B cell (primary cell): ENCODE results near the gene SUGCT. TPM values are rescaled to one million over a fixed set of nuclear protein-coding genes. Genes with fewer than 3 reads are reported as not detected.

Experiments used
- ATAC-seq: fragments of 200-7000 bp; cut with Tn5 transposase; one replicate; pipeline ENCODE4 v1.10.0; 2021; ENCODE audit warnings: low read depth, mild to moderate bottlenecking, moderate number of reproducible peaks, moderate library complexity
- CTCF ChIA-PET: fragments of 350-600 bp; sonication (Branson Sonifier 250); formaldehyde crosslinking; loops from one replicate; lab custom pipeline; 2021; ENCODE audit warnings: antibody characterized with exemption, inconsistent platforms; lab: Charles Lee
- POLR2A ChIA-PET: fragments of 350-600 bp; sonication (Branson Sonifier 250); formaldehyde crosslinking; loops from one replicate; lab custom pipeline; 2021; ENCODE audit warnings: antibody characterized with exemption; lab: Charles Lee
- DNase-seq: peaks from one replicate; pipeline ENCODE4 v3.0.0; 2013
- H2AFZ ChIP-seq: 2 replicates; pipeline ENCODE4 v1.6.1; 2012; ENCODE audit warnings: mild to moderate bottlenecking, low read depth, low read length; ENCODE audit not compliant: insufficient read depth, poor library complexity, severe bottlenecking
- H3K27ac ChIP-seq, 2 donors: 1 replicate in 1 of 2; 2 replicates in 1 of 2; pipeline ENCODE4 v1.5.1; 2012 to 2013; ENCODE audit warnings: low read length in 2 of 2, mild to moderate bottlenecking in 2 of 2, moderate library complexity in 1 of 2
- H3K27me3 ChIP-seq, 4 experiments: fragments of 200-600 bp in 1 of 4; sonication (generic) in 1 of 4; replicated peaks in 1 of 4; 1 replicate in 2 of 4; 2 replicates in 2 of 4; pipeline versions ENCODE4 v1.6.1 to v1.7.0; 2013 to 2016; ENCODE audit warnings: low read length in 3 of 4, mild to moderate bottlenecking in 2 of 4, mixed read lengths in 1 of 4, moderate library complexity in 1 of 4; ENCODE audit not compliant: insufficient read depth in 4 of 4, control insufficient read depth in 3 of 4; ENCODE audit errors: control extremely low read depth in 1 of 4
- H3K36me3 ChIP-seq, 2 experiments: replicated peaks in 1 of 2; 1 replicate in 1 of 2; 2 replicates in 1 of 2; pipeline versions ENCODE4 v1.6.1 to v1.7.1; 2013; ENCODE audit warnings: low read length in 1 of 2; ENCODE audit not compliant: insufficient read depth in 2 of 2, control insufficient read depth in 1 of 2; ENCODE audit errors: control extremely low read depth in 1 of 2, extremely low read depth in 1 of 2
- H3K4me1 ChIP-seq, 2 donors: fragments of 200-600 bp in 1 of 2; sonication (generic) in 1 of 2; 1 replicate in 1 of 2; 2 replicates in 1 of 2; pipeline versions ENCODE4 v1.5.1 to v1.6.1; 2013 to 2017; ENCODE audit warnings: low read length in 2 of 2; ENCODE audit not compliant: control insufficient read depth in 2 of 2, insufficient read depth in 2 of 2
- H3K4me2 ChIP-seq: replicated peaks from 2 replicates; pipeline ENCODE3; 2012; ENCODE audit warnings: mild to moderate bottlenecking, low read depth, low read length; ENCODE audit not compliant: poor library complexity, severe bottlenecking
- H3K4me3 ChIP-seq, 5 experiments: fragments of 200-600 bp in 1 of 5; sonication (generic) in 1 of 5; 1 replicate in 3 of 5; 2 replicates in 2 of 5; pipeline versions ENCODE4 v1.5.1 to v1.7.0; 2011 to 2016; ENCODE audit warnings: low read length in 4 of 5, mild to moderate bottlenecking in 4 of 5, low read depth in 2 of 5, control low read depth in 1 of 5, moderate library complexity in 1 of 5; ENCODE audit not compliant: insufficient read depth in 1 of 5; ENCODE audit errors: control extremely low read depth in 1 of 5, extremely low read depth in 1 of 5
- H3K79me2 ChIP-seq: fragments of 200-600 bp; sonication (generic); one replicate; pipeline ENCODE4 v1.6.0; 2016; ENCODE audit warnings: low read length; ENCODE audit not compliant: control insufficient read depth, insufficient read depth
- H3K9ac ChIP-seq: fragments of 200-600 bp; sonication (generic); 2 replicates; pipeline ENCODE4 v1.6.1; 2017; ENCODE audit warnings: mild to moderate bottlenecking, low read length, moderate library complexity
- H3K9me3 ChIP-seq, 3 donors: one replicate each; pipeline versions ENCODE4 v1.6.1 to v1.7.1; 2013; ENCODE audit warnings: low read length in 2 of 3; ENCODE audit not compliant: control insufficient read depth in 2 of 3, insufficient read depth in 1 of 3; ENCODE audit errors: control extremely low read depth in 1 of 3
- H4K20me1 ChIP-seq: 2 replicates; pipeline ENCODE4 v1.6.0; 2012; ENCODE audit warnings: mild to moderate bottlenecking, low read length; ENCODE audit not compliant: insufficient read depth, control insufficient read depth, poor library complexity, severe bottlenecking
- H3K27ac Mint-ChIP-seq: one replicate; pipeline ENCODE4 v1.8.0; 2021; ENCODE audit warnings: mixed read lengths
- H3K27me3 Mint-ChIP-seq: one replicate; pipeline ENCODE4 v1.8.0; 2021; ENCODE audit warnings: mixed read lengths
- H3K4me1 Mint-ChIP-seq: one replicate; pipeline ENCODE4 v1.8.0; 2021; ENCODE audit warnings: mixed read lengths
- H3K4me3 Mint-ChIP-seq: one replicate; pipeline ENCODE4 v1.8.0; 2021; ENCODE audit warnings: mixed read lengths
- H3K9me3 Mint-ChIP-seq: one replicate; pipeline ENCODE4 v1.8.0; 2022; ENCODE audit warnings: mixed read lengths; ENCODE audit not compliant: insufficient read depth
- EZH2 ChIP-seq: IDR thresholded peaks from 2 replicates; pipeline ENCODE4 v1.6.1; 2012; ENCODE audit warnings: borderline replicate concordance, low read depth, mild to moderate bottlenecking, moderate library complexity, low read length; ENCODE audit not compliant: insufficient read depth, poor library complexity, severe bottlenecking
- WGBS: methylation state at CpG from one replicate; pipeline ENCODE4 v1.1.5; 2013; ENCODE audit warnings: missing lambda C conversion rate; ENCODE audit not compliant: insufficient coverage; 5-methylcytosine and 5-hydroxymethylcytosine counted together
- intact Hi-C: fragments of 100-400 bp; cut with micrococcal nuclease; formaldehyde crosslinking; loops from one replicate; pipeline ENCODE4 v1.10.0; 2022
- polyA plus RNA-seq: library from polyadenylated mRNA; depleted of rRNA; stranded (reverse); fragments of >200 nt; gene quantifications from 2 replicates; pipeline ENCODE4 v1.2.3, GENCODE V29; 2012
- total RNA-seq, 2 donors: library from RNA; stranded (reverse); fragments of 120-200 nt in 1 of 2; gene quantifications; 1 replicate in 1 of 2; 2 replicates in 1 of 2; pipeline versions ENCODE4 v1.2.3 to v1.2.4, GENCODE V29; 2013 to 2022
- TF ChIP-seq, protein P1 (sequence below): fragments of 200-600 bp; IDR thresholded peaks from one replicate; pipeline ENCODE4 v1.8.0; 2022; ENCODE audit warnings: antibody characterized with exemption, mild to moderate bottlenecking

SUGCT gene
- total and polyA plus RNA-seq, 2 donors (not counting 1 experiment from before 2014, with no cell fraction given) = 0.19 to 0.86 TPM

DNA sequence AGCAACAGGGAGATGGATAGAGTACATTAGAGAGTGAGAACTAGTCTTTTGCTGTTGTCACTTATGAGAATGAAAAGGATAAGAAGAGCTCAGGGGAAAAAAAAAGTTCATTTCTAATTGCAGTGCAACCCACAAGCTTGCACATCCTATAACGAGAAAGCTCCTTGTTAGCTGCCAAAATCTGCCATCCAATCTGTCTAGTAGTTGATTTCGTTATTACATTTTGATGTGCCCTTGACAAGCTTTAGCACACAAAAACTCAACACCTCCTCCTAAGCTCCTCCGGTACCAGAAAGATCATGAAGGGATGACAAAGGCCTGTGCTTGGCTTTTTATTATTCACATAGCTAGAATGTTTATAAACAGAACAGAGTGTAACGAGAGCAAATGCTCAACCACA, 519.4 kb downstream of the SUGCT start:
- no peaks in the 10 kb centered on the region for H3K36me3 ChIP-seq
- DNase-seq (no peak), ATAC-seq (no peak)
- ChIA-PET POLR2A (no interaction called here), CTCF (no interaction called here)
- Mint-ChIP-seq H3K9me3 (no peaks in the 10 kb centered on the region), H3K27ac (no peak overlapping the region), H3K4me1 (no peaks in the 10 kb centered on the region), H3K4me3 (no peak overlapping the region), H3K27me3 (peaks cover 5% of the 10 kb centered on the region)
- no peak for TF ChIP-seq EZH2
- TF ChIP-seq, protein P1, sequence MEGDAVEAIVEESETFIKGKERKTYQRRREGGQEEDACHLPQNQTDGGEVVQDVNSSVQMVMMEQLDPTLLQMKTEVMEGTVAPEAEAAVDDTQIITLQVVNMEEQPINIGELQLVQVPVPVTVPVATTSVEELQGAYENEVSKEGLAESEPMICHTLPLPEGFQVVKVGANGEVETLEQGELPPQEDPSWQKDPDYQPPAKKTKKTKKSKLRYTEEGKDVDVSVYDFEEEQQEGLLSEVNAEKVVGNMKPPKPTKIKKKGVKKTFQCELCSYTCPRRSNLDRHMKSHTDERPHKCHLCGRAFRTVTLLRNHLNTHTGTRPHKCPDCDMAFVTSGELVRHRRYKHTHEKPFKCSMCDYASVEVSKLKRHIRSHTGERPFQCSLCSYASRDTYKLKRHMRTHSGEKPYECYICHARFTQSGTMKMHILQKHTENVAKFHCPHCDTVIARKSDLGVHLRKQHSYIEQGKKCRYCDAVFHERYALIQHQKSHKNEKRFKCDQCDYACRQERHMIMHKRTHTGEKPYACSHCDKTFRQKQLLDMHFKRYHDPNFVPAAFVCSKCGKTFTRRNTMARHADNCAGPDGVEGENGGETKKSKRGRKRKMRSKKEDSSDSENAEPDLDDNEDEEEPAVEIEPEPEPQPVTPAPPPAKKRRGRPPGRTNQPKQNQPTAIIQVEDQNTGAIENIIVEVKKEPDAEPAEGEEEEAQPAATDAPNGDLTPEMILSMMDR = no peak
- no peak overlapping the region for H3K4me3 ChIP-seq
- no peaks in the 10 kb centered on the region for H3K4me1 ChIP-seq
- intact Hi-C loops = no loop called here
- no peaks in the 10 kb centered on the region for H3K27me3 ChIP-seq
- no peak overlapping the region for H3K4me2 ChIP-seq
- WGBS = 58% methylated on average over 3 of the region's 4 CpGs
- H4K20me1 ChIP-seq = no peaks in the 10 kb centered on the region
- H2AFZ ChIP-seq = no peak overlapping the region
- no peak overlapping the region for H3K9ac ChIP-seq
- no peaks in the 10 kb centered on the region for H3K9me3 ChIP-seq
- no peaks in the 10 kb centered on the region for H3K79me2 ChIP-seq
- H3K27ac ChIP-seq = no peak overlapping the region

DNA sequence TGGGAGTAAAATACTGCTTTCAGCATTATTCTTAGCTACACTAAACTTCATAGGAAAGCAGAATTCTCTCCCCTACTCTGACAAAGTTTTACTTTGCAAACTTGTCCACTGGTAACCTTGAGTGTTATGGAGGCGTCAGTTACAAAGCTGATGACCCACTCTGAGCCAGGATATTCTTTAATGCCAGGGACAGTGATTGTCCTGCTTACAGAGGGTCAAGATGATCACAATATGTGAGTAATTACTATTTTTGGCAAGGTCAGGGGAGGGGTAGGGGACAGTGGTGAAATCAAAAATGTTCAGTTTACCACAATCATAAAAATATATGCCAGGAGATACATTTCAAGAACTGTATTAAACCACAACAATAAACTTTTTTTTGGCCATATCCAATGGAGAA, 520.6 kb downstream of the SUGCT start:
- intact Hi-C loops = no loop called here
- H3K27me3 ChIP-seq = no peaks in the 10 kb centered on the region

More for the DNA sequence above, 520.6 kb downstream of the SUGCT start:
- ATAC-seq = no peak
- H3K9ac ChIP-seq = no peak overlapping the region
- Mint-ChIP-seq H3K27ac (no peak overlapping the region), H3K27me3 (peaks cover 5% of the 10 kb centered on the region), H3K9me3 (no peaks in the 10 kb centered on the region), H3K4me1 (no peaks in the 10 kb centered on the region), H3K4me3 (no peak overlapping the region)
- no peaks in the 10 kb centered on the region for H3K9me3 ChIP-seq
- no peaks in the 10 kb centered on the region for H4K20me1 ChIP-seq
- no peak overlapping the region for H3K4me2 ChIP-seq
- H3K27ac ChIP-seq = no peak overlapping the region
- no peaks in the 10 kb centered on the region for H3K36me3 ChIP-seq
- H3K79me2 ChIP-seq = no peaks in the 10 kb centered on the region
- WGBS = 100% methylated on average over 1 of the region's 1 CpG
- no peak for TF ChIP-seq EZH2
- TF ChIP-seq, protein P1 = no peak
- H2AFZ ChIP-seq = no peak overlapping the region
- ChIA-PET POLR2A (no interaction called here), CTCF (no interaction called here)
- no peak for DNase-seq
- H3K4me1 ChIP-seq = no peaks in the 10 kb centered on the region
- no peak overlapping the region for H3K4me3 ChIP-seq
